HCT116 (cell line): ENCODE results near the gene CFAP91. TPM values are rescaled to one million over a fixed set of nuclear protein-coding genes. Genes with fewer than 3 reads are reported as not detected.

ENCODE experiments used
- ATAC-seq: fragments of 200-7000 bp; cut with Tn5 transposase; 2 replicates; pipeline ENCODE4 v1.9.1; 2020; ENCODE audit warnings: mild to moderate bottlenecking, moderate library complexity
- BruUV-seq: library from RNA; stranded (reverse); fragments of 400-500 nt; replicated peaks from 2 replicates; lab custom pipeline; 2021; lab: Mats Ljungman, UMichigan
- CTCF ChIA-PET: fragments of 300-600 bp; sonication (Branson Sonifier 250); formaldehyde crosslinking; loops from one replicate; lab custom pipeline; 2021; ENCODE audit warnings: antibody characterized with exemption; lab: Charles Lee
- POLR2A ChIA-PET: fragments of 300-600, 350-600 bp; sonication (Branson Sonifier 250); formaldehyde crosslinking; loops from one replicate; lab custom pipeline; 2021; ENCODE audit warnings: antibody characterized with exemption; lab: Charles Lee
- RAD21 ChIA-PET, 2 experiments: fragments of 300-600 bp; sonication (Branson Sonifier 250); formaldehyde crosslinking; loops; one replicate each; lab custom pipeline; 2023; ENCODE audit warnings: low total read pairs in 2 of 2; ENCODE audit not compliant: uncharacterized antibody in 2 of 2, unreplicated experiment in 2 of 2, low non-redundant PET in 1 of 2; lab: Charles Lee
- DNase-seq: peaks from one replicate; pipeline ENCODE4 v3.0.0-alpha.2; 2010; ENCODE audit warnings: low read depth, low spot score
- H2AFZ ChIP-seq: fragments of 200-600 bp; shearing (Covaris generic), sonication (generic); 2 replicates; pipeline ENCODE4 v1.6.1; 2017; ENCODE audit warnings: low read depth, mixed run types, mixed read lengths, antibody characterized with exemption, low read length; ENCODE audit not compliant: poor library complexity, severe bottlenecking
- H3K27ac ChIP-seq: 2 replicates; pipeline ENCODE4 v1.5.1; 2012; ENCODE audit warnings: low read depth, low read length
- H3K27me3 ChIP-seq: fragments of 200-600 bp; sonication (generic); 2 replicates; pipeline ENCODE4 v1.6.1; 2016; ENCODE audit warnings: mixed run types, low read length, mixed read lengths; ENCODE audit not compliant: insufficient read depth
- H3K36me3 ChIP-seq, 2 experiments: fragments of 200-500 bp in 1 of 2; fragments of 200-600 bp in 1 of 2; sonication (Bioruptor generic) in 1 of 2; sonication (generic) in 1 of 2; 2 replicates each; pipeline versions ENCODE4 v1.5.1 to v1.6.1; 2014 to 2016; ENCODE audit warnings: low read length in 2 of 2, inconsistent platforms in 1 of 2, mixed read lengths in 1 of 2, mixed run types in 1 of 2; ENCODE audit not compliant: insufficient read depth in 2 of 2, control insufficient read depth in 1 of 2
- H3K4me1 ChIP-seq, 2 experiments: fragments of 200-600 bp in 1 of 2; sonication (generic) in 1 of 2; 2 replicates each; pipeline versions ENCODE4 v1.5.1 to v1.6.1; 2012 to 2017; ENCODE audit warnings: low read length in 2 of 2, inconsistent platforms in 1 of 2, mild to moderate bottlenecking in 1 of 2, mixed read lengths in 1 of 2, mixed run types in 1 of 2, moderate library complexity in 1 of 2; ENCODE audit not compliant: insufficient read depth in 2 of 2, control insufficient read depth in 1 of 2
- H3K4me2 ChIP-seq: fragments of 200-600 bp; sonication (generic); 2 replicates; pipeline ENCODE4 v1.6.1; 2017; ENCODE audit warnings: mixed run types, low read length, mixed read lengths
- H3K4me3 ChIP-seq, 2 experiments: fragments of 200-600 bp in 1 of 2; sonication (generic) in 1 of 2; replicated peaks in 1 of 2; 2 replicates each; pipeline ENCODE4 v1.5.1; 2011 to 2016; ENCODE audit warnings: low read length in 2 of 2, control low read depth in 1 of 2, low read depth in 1 of 2, mild to moderate bottlenecking in 1 of 2, mixed read lengths in 1 of 2, mixed run types in 1 of 2
- H3K79me2 ChIP-seq: fragments of 200-600 bp; sonication (generic); 2 replicates; pipeline ENCODE4 v1.6.1; 2017; ENCODE audit warnings: mild to moderate bottlenecking, mixed run types, low read length, moderate library complexity, mixed read lengths; ENCODE audit not compliant: insufficient read depth
- H3K9ac ChIP-seq: fragments of 200-600 bp; sonication (generic); 2 replicates; pipeline ENCODE4 v1.6.1; 2016; ENCODE audit warnings: low read length, mixed read lengths
- H3K9me2 ChIP-seq: fragments of 200-600 bp; sonication (generic), shearing (Covaris generic); 2 replicates; pipeline ENCODE4 v1.6.1; 2017; ENCODE audit warnings: mixed run types, mild to moderate bottlenecking, moderate library complexity; ENCODE audit not compliant: insufficient read depth
- H3K9me3 ChIP-seq, 2 experiments: fragments of 200-500 bp in 1 of 2; fragments of 200-600 bp in 1 of 2; sonication (Bioruptor generic) in 1 of 2; sonication (generic) in 1 of 2; 2 replicates each; pipeline ENCODE4 v1.6.1; 2014 to 2017; ENCODE audit warnings: low read length in 2 of 2, mixed read lengths in 2 of 2, inconsistent platforms in 1 of 2, low read depth in 1 of 2, mild to moderate bottlenecking in 1 of 2, mixed run types in 1 of 2, moderate library complexity in 1 of 2; ENCODE audit not compliant: control insufficient read depth in 1 of 2, insufficient read depth in 1 of 2
- H4K20me1 ChIP-seq: fragments of 200-600 bp; sonication (generic), shearing (Covaris generic); 2 replicates; pipeline ENCODE4 v1.6.1; 2017; ENCODE audit warnings: mixed run types, mild to moderate bottlenecking, moderate library complexity; ENCODE audit not compliant: insufficient read depth
- CBX3 ChIP-seq: IDR thresholded peaks from 2 replicates; pipeline ENCODE4 v1.6.1; 2012; ENCODE audit warnings: low read depth
- EGR1 ChIP-seq: IDR thresholded peaks from 2 replicates; pipeline ENCODE4 v1.6.1; 2012; ENCODE audit warnings: low read depth
- ELF1 ChIP-seq: IDR thresholded peaks from 2 replicates; pipeline ENCODE4 v1.6.1; 2012; ENCODE audit warnings: low read depth, borderline replicate concordance
- POLR2A ChIP-seq: IDR thresholded peaks from 2 replicates; pipeline ENCODE4 v1.7.0; 2011; ENCODE audit warnings: borderline replicate concordance; ENCODE audit not compliant: insufficient read depth, insufficient read length; ENCODE audit errors: extremely low read depth
- POLR2AphosphoS5 ChIP-seq: IDR thresholded peaks from 2 replicates; pipeline ENCODE4 v1.6.1; 2011; ENCODE audit warnings: mild to moderate bottlenecking, low read depth, low read length, moderate library complexity
- SIN3A ChIP-seq: IDR thresholded peaks from 2 replicates; pipeline ENCODE4 v1.6.1; 2012; ENCODE audit warnings: low read depth
- SP1 ChIP-seq: IDR thresholded peaks from 2 replicates; pipeline ENCODE4 v1.6.1; 2012; ENCODE audit warnings: low read depth
- SRF ChIP-seq: IDR thresholded peaks from 2 replicates; pipeline ENCODE4 v1.6.1; 2012; ENCODE audit warnings: low read depth
- TCF7L2 ChIP-seq: IDR thresholded peaks from 2 replicates; pipeline ENCODE4 v1.7.0; 2011; ENCODE audit warnings: borderline replicate concordance, inconsistent platforms; ENCODE audit not compliant: insufficient read depth, insufficient read length; ENCODE audit errors: extremely low read depth
- YY1 ChIP-seq: IDR thresholded peaks from 2 replicates; pipeline ENCODE4 v1.6.1; 2011; ENCODE audit warnings: low read length, low read depth, moderate library complexity, mild to moderate bottlenecking; ENCODE audit not compliant: insufficient replicate concordance; ENCODE audit errors: extremely low read depth
- ZBTB33 ChIP-seq: IDR thresholded peaks from 2 replicates; pipeline ENCODE4 v1.6.1; 2011; ENCODE audit warnings: mild to moderate bottlenecking, low read length, moderate library complexity; ENCODE audit not compliant: insufficient replicate concordance; ENCODE audit errors: extremely low read depth
- ZFX ChIP-seq: fragments of 450-650 bp; IDR thresholded peaks from 2 replicates; pipeline ENCODE4 v1.6.1; 2017
- ZNF274 ChIP-seq: fragments of 200-500 bp; sonication (Bioruptor generic); IDR thresholded peaks from 2 replicates; pipeline ENCODE4 v1.6.1; 2014; ENCODE audit warnings: mild to moderate bottlenecking, low read depth, low read length, inconsistent platforms
- intact Hi-C: fragments of 100-400 bp; cut with micrococcal nuclease; formaldehyde crosslinking; loops from 2 replicates; pipeline ENCODE4 v1.10.0; 2022
- total RNA-seq: library from RNA; stranded (reverse); gene quantifications from one replicate; pipeline ENCODE4 v1.2.1, GENCODE V29; 2021; ENCODE audit not compliant: unreplicated experiment
- TF ChIP-seq, protein P1 (sequence below): IDR thresholded peaks from 2 replicates; pipeline ENCODE4 v1.6.1; 2012

CFAP91 gene
- total RNA-seq, 1 experiment from 2014 or later, result 0.96 TPM

GRCh38 chr3:119743921-119744320 lies 41.1 kb downstream of the CFAP91 start:
- Histone ChIP-seq H3K9ac (no peak overlapping the region), H3K4me2 (no peak overlapping the region), H3K27ac (no peak overlapping the region), H3K79me2 (no peaks in the 10 kb centered on the region), H3K9me3 (no peaks in the 10 kb centered on the region), H3K4me1 (no peaks in the 10 kb centered on the region), H3K9me2 (no peaks in the 10 kb centered on the region), H3K4me3 (no peak overlapping the region), H4K20me1 (no peaks in the 10 kb centered on the region), H2AFZ (no peak overlapping the region), H3K36me3 (no peaks in the 10 kb centered on the region), H3K27me3 (no peaks in the 10 kb centered on the region)
- ChIA-PET CTCF (no interaction called here), RAD21 (no interaction called here), POLR2A (no interaction called here)
- ATAC-seq, result no peak
- intact Hi-C loops, result no loop called here
- no peak for DNase-seq
- BruUV-seq, result no TSS peak
- no peak for TF ChIP-seq EGR1
- TF ChIP-seq ZNF274, result no peak
- no peak for TF ChIP-seq CBX3
- no peak for TF ChIP-seq SIN3A
- TF ChIP-seq ELF1, result no peak
- no peak for TF ChIP-seq TCF7L2
- no peak for TF ChIP-seq SP1
- TF ChIP-seq POLR2A, result no peak

GRCh38 chr3:119745942-119746341 lies 43.1 kb downstream of the CFAP91 start:
- Histone ChIP-seq H2AFZ (no peak overlapping the region), H3K4me1 (no peaks in the 10 kb centered on the region), H3K27ac (no peak overlapping the region), H3K36me3 (no peaks in the 10 kb centered on the region), H3K79me2 (no peaks in the 10 kb centered on the region), H3K9me2 (no peaks in the 10 kb centered on the region), H3K4me2 (no peak overlapping the region), H3K9me3 (no peaks in the 10 kb centered on the region), H3K9ac (no peak overlapping the region), H3K4me3 (no peak overlapping the region), H4K20me1 (no peaks in the 10 kb centered on the region), H3K27me3 (no peaks in the 10 kb centered on the region)
- intact Hi-C loops, result no loop called here
- DNase-seq (no peak), ATAC-seq (no peak)
- BruUV-seq, result no TSS peak
- ChIA-PET RAD21 (no interaction called here), POLR2A (no interaction called here), CTCF (no interaction called here)
- TF ChIP-seq, protein P1, sequence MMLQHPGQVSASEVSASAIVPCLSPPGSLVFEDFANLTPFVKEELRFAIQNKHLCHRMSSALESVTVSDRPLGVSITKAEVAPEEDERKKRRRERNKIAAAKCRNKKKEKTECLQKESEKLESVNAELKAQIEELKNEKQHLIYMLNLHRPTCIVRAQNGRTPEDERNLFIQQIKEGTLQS, result no peak
- TF ChIP-seq SRF (no peak), ZBTB33 (no peak), ELF1 (no peak), YY1 (no peak), ZFX (no peak), EGR1 (no peak), POLR2AphosphoS5 (no peak), TCF7L2 (no peak)
